Dendritic cell treated with granulocyte-macrophage colony-stimulating factor and Interleukin-4, amounts not matched to agents 40 ng/mL and 50 ng/mL, for 4 days (primary cell): Measurements from ENCODE around the gene GABRA4.

Experiments
- H3K27ac Mint-ChIP-seq: one replicate; pipeline ENCODE4 v1.8.0; 2022; ENCODE audit warnings: mild to moderate bottlenecking, mixed read lengths
- H3K27me3 Mint-ChIP-seq: one replicate; pipeline ENCODE4 v1.8.0; 2022; ENCODE audit warnings: mild to moderate bottlenecking, mixed read lengths
- H3K36me3 Mint-ChIP-seq: one replicate; pipeline ENCODE4 v1.8.0; 2022; ENCODE audit warnings: low read depth, mixed read lengths
- H3K4me1 Mint-ChIP-seq: one replicate; pipeline ENCODE4 v1.8.0; 2022; ENCODE audit warnings: low read depth, mixed read lengths
- H3K4me3 Mint-ChIP-seq: one replicate; pipeline ENCODE4 v1.8.0; 2022; ENCODE audit warnings: mild to moderate bottlenecking, moderate library complexity, mixed read lengths
- H3K9me3 Mint-ChIP-seq: one replicate; pipeline ENCODE4 v1.8.0; 2022; ENCODE audit warnings: mixed read lengths
- intact Hi-C: fragments of 100-400 bp; cut with micrococcal nuclease; formaldehyde crosslinking; loops from one replicate; pipeline ENCODE4 v1.15.0; 2022

The GABRA4 gene

DNA sequence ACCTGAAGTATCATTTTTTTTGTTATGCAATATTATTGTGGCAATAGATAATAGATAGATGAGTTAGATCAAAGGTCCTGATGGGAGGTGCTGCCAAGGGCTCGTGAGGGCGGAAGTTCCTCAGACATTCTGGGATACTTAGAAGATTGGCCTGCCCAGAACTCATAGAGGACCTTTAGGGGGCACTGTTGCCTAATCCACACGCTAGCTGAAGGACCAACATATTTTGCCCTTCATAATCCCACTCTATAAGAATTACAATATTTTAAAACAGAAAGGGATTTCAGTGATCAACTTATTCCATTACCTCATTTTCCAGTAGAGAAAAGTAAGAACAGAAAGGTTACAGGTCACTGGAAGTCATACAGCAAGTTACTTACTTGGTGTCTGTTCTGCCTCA is 61.4 kb downstream of the GABRA4 start:
- Mint-ChIP-seq H3K9me3 (no peaks in the 10 kb centered on the region), H3K36me3 (no peaks in the 10 kb centered on the region), H3K27ac (no peak overlapping the region), H3K4me1 (no peaks in the 10 kb centered on the region), H3K27me3 (peaks cover 5% of the 10 kb centered on the region), H3K4me3 (no peak overlapping the region)
- intact Hi-C loops, result loop anchor here (1.0 to 10.0 kb wide), 4 partner anchors 190 to 633 kb away; no protein-coding TSS in a partner anchor

DNA sequence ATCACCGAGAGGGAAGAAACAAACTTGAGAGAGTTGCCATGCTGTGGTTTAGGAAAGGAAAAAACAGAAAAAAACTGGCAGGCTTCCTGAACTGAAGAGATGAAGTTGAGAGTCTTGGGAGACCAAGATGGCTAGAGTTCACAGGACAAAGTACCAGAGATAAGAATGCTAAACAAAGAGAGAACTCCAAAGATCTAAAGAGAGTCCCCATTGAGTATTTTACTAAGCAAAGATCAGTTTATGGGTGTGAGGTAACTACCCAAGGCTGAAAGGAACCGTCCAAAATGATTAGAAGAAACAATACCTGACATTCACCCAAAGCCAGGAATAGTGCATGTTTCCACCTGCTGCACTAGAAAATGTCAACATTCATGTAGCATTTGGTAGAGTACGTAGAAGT is 62.5 kb downstream of the GABRA4 start:
- H3K36me3 Mint-ChIP-seq, result no peaks in the 10 kb centered on the region
- H3K9me3 Mint-ChIP-seq, result no peaks in the 10 kb centered on the region
- H3K27ac Mint-ChIP-seq, result no peak overlapping the region
- no peak overlapping the region for H3K4me3 Mint-ChIP-seq
- no peaks in the 10 kb centered on the region for H3K4me1 Mint-ChIP-seq
- peaks cover 2% of the 10 kb centered on the region for H3K27me3 Mint-ChIP-seq
- intact Hi-C loops, result loop anchor here (5.0 to 10.0 kb wide), 3 partner anchors 286 to 634 kb away; no protein-coding TSS in a partner anchor

DNA sequence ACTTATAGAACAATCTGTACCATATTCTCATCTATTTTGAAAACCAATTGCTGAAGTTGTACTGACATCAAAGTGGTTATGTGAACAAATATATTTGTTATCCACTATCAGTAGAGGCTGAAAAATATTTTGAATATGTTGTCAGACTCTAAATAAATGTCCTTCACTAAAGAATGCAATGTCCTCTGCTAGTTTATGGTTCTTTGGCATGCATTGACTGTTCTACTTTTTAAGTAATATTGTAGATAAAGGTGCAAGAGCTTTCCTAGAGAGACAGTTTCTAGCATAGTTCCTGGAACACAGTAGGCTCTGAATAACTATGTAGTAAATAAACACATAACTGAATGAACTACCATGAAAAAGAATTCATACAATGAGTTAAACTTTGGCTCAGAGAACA is 66.2 kb downstream of the GABRA4 start:
- no peaks in the 10 kb centered on the region for H3K4me1 Mint-ChIP-seq
- no peak overlapping the region for H3K27ac Mint-ChIP-seq
- intact Hi-C loops, result no loop called here
- H3K4me3 Mint-ChIP-seq, result no peak overlapping the region
- H3K27me3 Mint-ChIP-seq, result peaks cover 2% of the 10 kb centered on the region
- no peaks in the 10 kb centered on the region for H3K36me3 Mint-ChIP-seq
- no peaks in the 10 kb centered on the region for H3K9me3 Mint-ChIP-seq

DNA sequence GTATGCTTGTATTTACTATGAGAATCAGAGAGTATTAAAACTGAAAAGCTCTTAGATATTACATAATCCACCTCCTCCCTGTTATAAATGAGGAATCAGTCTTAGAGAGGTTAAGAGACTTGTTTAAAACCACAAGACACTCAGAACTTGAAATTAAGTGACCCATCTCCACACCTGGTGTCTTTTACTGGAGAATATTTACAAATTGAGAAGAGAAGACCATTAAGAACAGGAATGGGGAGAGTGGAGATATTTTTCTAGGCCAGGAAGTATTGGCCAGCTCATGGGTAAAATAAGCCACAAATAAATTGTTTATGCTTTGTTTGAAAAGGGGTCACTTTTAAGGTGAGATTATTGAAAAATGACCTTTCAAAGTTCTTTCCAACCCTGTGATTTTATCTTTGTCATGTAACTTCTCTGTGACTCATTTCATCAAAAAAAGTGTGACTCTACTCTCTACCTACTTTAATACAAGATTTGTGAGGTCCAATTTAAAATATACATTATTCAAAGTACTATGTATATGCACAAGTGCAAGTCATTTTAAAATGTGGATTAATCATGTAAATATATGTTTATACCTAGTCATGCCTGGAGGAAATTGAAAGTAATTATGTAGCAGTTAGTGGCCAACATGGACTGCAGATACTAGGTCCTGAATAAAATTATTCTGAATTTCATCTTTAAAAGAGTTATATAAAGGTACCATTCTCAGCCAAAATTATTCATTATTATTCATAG is 68.4 kb downstream of the GABRA4 start:
- Mint-ChIP-seq H3K36me3 (no peaks in the 10 kb centered on the region), H3K4me1 (no peaks in the 10 kb centered on the region), H3K9me3 (no peaks in the 10 kb centered on the region), H3K4me3 (no peak overlapping the region), H3K27me3 (peaks cover 2% of the 10 kb centered on the region), H3K27ac (no peak overlapping the region)
- intact Hi-C loops, result no loop called here

DNA sequence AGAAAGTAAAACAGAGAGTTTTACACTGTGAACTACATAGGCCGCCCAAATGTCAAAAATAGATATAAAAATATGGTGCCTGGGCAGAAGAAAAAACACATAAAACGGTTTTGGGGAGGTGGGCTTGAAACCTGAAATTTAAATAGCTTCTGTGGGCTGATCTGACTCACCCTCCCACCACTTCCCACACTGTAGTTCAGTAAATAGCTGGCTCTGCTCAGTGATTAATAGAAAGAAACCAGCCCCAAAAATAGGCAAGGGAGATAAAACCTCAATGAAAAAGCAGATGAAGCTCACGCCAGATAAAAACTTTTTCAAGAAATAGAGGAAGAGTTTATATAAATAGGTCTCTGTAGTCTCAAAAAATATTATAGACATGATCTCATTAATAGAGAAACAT is 71.2 kb downstream of the GABRA4 start:
- intact Hi-C loops, result no loop called here
- Mint-ChIP-seq H3K9me3 (no peaks in the 10 kb centered on the region), H3K27ac (no peak overlapping the region), H3K4me1 (no peaks in the 10 kb centered on the region), H3K36me3 (no peaks in the 10 kb centered on the region), H3K4me3 (no peak overlapping the region), H3K27me3 (peaks cover 2% of the 10 kb centered on the region)

DNA sequence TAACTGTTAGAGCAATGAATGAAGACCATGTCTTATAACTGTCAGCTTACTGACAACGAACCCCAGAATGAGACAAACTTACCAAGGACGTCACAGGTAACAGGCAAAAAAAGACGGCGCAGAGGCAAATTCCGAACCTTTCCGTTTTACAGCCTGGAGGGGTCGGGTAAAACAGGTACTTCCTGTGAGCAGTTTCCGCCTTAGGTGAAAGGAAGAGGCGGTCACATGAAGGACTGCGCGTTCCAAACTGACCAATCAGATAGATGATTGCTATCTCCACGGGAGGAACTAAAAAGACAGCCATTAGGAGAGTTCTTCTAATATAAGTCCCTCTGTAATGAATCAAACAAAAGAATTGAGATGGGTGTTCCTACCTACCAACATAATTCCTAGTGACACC is 84.3 kb downstream of the GABRA4 start, which contains the start of gene COX7B2:
Gene COX7B2, minus strand, starts transcription at position 168 of the 400 bp plus-strand sequence. CDS start 174,053 bp downstream, outside the sequence.
- Mint-ChIP-seq H3K9me3 (peaks cover 20% of the 10 kb centered on the region), H3K4me3 (no peak within 1 kb of the TSS), H3K27me3 (no peaks in the 10 kb centered on the region), H3K36me3 (no peaks in the 10 kb centered on the region), H3K27ac (no peak within 1 kb of the TSS), H3K4me1 (no peaks in the 10 kb centered on the region)
- intact Hi-C loops, result no loop called here

DNA sequence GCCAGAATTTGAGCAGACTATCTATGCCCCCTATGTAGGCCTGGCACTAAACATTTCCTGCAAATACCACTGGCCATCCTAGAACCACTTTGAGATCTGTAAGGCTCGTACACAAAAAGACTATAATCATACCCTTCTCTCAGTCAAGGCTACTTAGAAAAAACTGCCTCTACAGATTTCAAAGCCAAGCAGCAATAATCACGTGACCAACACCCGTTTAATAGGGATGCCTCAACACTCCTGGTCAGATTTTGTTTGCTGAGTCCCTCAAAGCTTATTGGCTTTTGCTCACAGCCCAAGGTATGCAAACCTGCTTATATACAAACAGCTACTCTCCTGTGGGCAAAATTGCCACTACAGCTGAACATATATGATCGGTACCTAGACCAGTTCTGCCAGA is 85.2 kb downstream of the GABRA4 start:
- Mint-ChIP-seq H3K4me3 (no peak overlapping the region), H3K27ac (no peak overlapping the region)

DNA sequence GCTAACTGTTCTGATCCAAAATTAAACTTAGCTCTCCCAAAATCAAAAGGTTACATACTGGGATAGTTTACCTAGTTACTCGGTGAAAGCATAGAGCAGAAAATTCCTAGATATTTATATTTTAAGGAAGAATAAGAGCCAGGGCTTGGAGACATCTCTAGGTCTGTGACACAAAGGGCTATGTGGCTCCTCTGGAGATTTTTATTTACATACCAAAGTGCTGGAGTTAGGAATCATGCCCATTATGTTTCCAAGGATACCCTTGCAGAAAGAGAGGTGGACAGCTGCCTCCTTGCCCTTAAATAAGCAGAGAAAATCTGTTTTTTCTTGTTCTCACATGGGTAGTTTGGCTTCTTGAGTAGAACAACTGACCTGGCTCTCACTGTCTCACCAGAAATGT is 93.3 kb downstream of the GABRA4 start:
- H3K27ac Mint-ChIP-seq, result no peak overlapping the region
- no peak overlapping the region for H3K4me3 Mint-ChIP-seq
- H3K4me1 Mint-ChIP-seq, result peaks cover 3% of the 10 kb centered on the region
- no peaks in the 10 kb centered on the region for H3K27me3 Mint-ChIP-seq
- intact Hi-C loops, result no loop called here
- H3K36me3 Mint-ChIP-seq, result no peaks in the 10 kb centered on the region
- peaks cover 9% of the 10 kb centered on the region for H3K9me3 Mint-ChIP-seq

More for the DNA sequence above, 85.2 kb downstream of the GABRA4 start:
- intact Hi-C loops, result no loop called here
- H3K4me1 Mint-ChIP-seq, result no peaks in the 10 kb centered on the region
- no peaks in the 10 kb centered on the region for H3K36me3 Mint-ChIP-seq
- H3K27me3 Mint-ChIP-seq, result no peaks in the 10 kb centered on the region
- H3K9me3 Mint-ChIP-seq, result peaks cover 20% of the 10 kb centered on the region

DNA sequence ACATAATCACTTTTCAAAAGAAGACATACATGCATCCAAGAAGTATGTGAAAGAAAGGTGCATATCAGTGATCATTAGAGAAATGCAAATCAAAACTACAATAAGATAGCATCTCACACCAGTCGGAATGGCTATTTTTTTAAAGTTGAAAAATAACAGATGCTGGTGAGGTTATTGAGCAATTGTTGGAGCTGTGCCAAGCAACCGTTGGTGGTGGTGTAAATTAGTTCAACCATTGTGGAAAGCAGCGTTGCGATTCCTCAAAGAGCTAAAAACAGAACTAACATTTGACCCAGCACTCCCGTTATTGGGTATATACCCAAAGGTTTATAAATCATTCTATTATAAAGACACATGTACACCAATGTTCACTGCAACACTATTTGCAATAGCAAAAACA is 98.6 kb downstream of the GABRA4 start:
- Mint-ChIP-seq H3K27ac (no peak overlapping the region), H3K4me1 (peaks cover 4% of the 10 kb centered on the region), H3K4me3 (no peak overlapping the region), H3K27me3 (no peaks in the 10 kb centered on the region), H3K36me3 (no peaks in the 10 kb centered on the region), H3K9me3 (peaks cover 30% of the 10 kb centered on the region)
- intact Hi-C loops, result no loop called here

DNA sequence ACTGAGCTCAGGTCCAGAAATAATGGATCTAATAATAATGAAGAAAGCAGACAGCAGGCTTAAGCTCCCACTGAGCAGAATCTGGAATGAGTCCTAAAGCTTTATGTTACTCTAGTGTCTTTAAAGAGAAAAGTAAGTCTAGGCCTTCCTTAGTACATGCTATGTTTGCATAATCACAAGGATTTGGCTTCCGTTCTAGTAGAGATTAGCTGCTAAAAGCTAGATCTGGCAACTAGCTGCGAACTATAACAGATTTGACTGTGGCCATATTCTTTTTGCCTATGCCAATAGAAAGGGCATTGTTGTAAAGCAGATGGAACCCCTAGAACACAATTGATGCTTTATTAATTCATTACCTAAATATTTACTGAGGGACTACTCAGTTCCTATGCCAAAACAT is 103.3 kb downstream of the GABRA4 start:
- Mint-ChIP-seq H3K4me1 (peaks cover under 1% of the 10 kb centered on the region), H3K27ac (no peak overlapping the region), H3K4me3 (no peak overlapping the region), H3K36me3 (no peaks in the 10 kb centered on the region), H3K27me3 (no peaks in the 10 kb centered on the region), H3K9me3 (peaks cover 20% of the 10 kb centered on the region)
- intact Hi-C loops, result no loop called here

DNA sequence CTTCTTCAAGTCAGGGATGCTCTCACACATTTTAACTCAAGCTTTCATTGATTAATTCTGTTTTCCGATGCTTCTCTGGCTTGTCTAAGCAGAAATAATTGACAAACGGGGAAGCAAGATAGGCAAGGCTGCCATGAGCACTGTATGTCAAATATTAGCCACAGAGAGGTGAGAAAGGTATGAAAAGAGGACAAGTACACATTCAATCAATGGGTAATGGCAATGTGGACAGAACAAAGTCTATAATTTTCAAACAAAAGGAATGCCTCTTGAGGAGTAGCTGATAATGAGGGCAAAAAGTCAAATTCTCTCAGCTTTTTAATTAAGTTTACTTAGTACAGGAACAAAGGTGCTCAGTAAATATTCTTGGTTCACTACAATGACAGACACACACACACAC is 104.0 kb downstream of the GABRA4 start:
- H3K9me3 Mint-ChIP-seq, result peaks cover 20% of the 10 kb centered on the region
- H3K36me3 Mint-ChIP-seq, result no peaks in the 10 kb centered on the region
- H3K4me3 Mint-ChIP-seq, result no peak overlapping the region
- no peak overlapping the region for H3K27ac Mint-ChIP-seq
- intact Hi-C loops, result no loop called here
- no peaks in the 10 kb centered on the region for H3K4me1 Mint-ChIP-seq
- H3K27me3 Mint-ChIP-seq, result no peaks in the 10 kb centered on the region

DNA sequence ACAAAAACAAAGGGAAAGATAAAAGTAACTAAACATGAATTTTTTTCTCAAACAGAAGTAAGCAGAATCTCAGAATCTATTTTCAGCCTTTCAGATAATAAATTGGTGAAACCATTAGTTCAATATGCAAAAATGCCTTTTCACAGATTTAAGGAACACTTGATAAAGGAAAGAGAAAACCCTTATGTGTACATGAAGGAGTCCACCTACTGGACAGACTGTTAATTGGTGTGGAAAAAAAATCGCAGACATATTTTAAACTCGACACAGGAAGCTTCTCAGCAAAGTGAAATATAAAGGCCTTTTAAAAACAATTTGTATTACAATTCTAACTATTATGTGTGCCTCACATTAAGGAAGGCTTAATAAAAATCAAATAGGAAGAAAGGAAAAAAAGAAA is 106.7 kb downstream of the GABRA4 start:
- intact Hi-C loops, result no loop called here
- no peaks in the 10 kb centered on the region for H3K36me3 Mint-ChIP-seq
- no peak overlapping the region for H3K4me3 Mint-ChIP-seq
- H3K27me3 Mint-ChIP-seq, result no peaks in the 10 kb centered on the region
- H3K27ac Mint-ChIP-seq, result no peak overlapping the region
- H3K9me3 Mint-ChIP-seq, result no peaks in the 10 kb centered on the region
- H3K4me1 Mint-ChIP-seq, result no peaks in the 10 kb centered on the region

DNA sequence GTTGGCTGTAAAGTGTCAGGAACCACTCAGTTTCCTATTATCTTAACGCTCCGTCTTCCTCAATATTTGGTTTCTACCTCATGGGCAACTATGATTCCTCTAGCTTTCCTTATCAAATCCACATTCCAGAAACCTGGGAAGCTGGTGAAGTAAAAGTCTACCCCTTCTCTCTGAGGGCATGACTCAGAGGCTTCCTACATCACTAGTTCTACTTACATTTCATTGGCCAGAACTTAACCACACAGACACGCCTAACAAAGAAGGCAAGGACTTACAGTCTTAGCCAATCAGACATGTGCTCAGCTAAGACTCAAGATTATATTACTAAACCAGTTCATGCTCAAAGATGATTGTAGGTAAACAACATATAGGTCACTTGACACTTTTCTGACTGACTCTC is 114.7 kb downstream of the GABRA4 start:
- intact Hi-C loops, result no loop called here
- H3K27me3 Mint-ChIP-seq, result no peaks in the 10 kb centered on the region
- H3K36me3 Mint-ChIP-seq, result no peaks in the 10 kb centered on the region
- no peaks in the 10 kb centered on the region for H3K4me1 Mint-ChIP-seq
- H3K9me3 Mint-ChIP-seq, result no peaks in the 10 kb centered on the region
- H3K4me3 Mint-ChIP-seq, result no peak overlapping the region
- no peak overlapping the region for H3K27ac Mint-ChIP-seq

DNA sequence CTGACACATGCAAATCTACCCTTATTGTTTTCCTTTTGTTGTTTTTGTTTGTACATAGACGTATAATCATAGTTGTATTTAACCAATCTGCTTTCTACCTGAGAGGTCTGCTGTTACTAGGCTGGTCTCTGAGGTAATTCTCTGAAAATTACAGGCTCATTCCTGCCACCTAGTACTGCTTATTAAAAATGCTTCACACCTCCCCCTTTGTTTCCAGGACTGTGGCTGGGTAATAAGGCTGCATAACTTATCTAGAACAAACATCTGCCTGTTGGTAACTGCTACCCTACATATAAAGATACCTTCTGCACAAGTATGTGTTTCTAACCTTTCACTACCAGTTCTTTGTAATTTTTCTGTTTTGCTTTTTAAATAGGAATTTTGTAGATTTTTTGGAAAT is 118.6 kb downstream of the GABRA4 start:
- H3K9me3 Mint-ChIP-seq, result no peaks in the 10 kb centered on the region
- intact Hi-C loops, result no loop called here
- H3K27ac Mint-ChIP-seq, result no peak overlapping the region
- no peaks in the 10 kb centered on the region for H3K27me3 Mint-ChIP-seq
- no peaks in the 10 kb centered on the region for H3K36me3 Mint-ChIP-seq
- H3K4me1 Mint-ChIP-seq, result no peaks in the 10 kb centered on the region
- H3K4me3 Mint-ChIP-seq, result no peak overlapping the region

DNA sequence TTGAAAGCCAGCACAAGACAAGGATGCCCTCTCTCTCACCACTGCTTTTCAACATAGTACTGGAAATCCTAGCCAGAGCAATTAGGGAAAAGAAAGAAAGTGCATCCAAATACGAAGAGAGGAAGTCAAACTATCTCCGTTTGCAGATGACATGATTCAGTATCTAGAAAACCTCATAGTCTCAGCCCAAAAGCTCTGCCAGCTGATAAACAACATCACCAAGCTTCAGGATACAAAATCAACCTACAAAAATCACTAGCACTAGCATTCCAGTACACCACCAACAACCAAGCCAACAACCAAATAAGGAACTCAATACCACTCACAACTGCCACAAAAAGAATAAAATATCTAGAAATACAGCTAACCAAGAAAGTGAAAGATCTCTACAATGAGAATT is 123.0 kb downstream of the GABRA4 start:
- Mint-ChIP-seq H3K4me3 (no peak overlapping the region), H3K27ac (no peak overlapping the region), H3K9me3 (no peaks in the 10 kb centered on the region), H3K27me3 (no peaks in the 10 kb centered on the region), H3K36me3 (no peaks in the 10 kb centered on the region), H3K4me1 (no peaks in the 10 kb centered on the region)
- intact Hi-C loops, result no loop called here
